Chondrocyte (in vitro differentiated cells): Measurements from ENCODE around the gene IER5. TPM values are rescaled to one million over a fixed set of nuclear protein-coding genes. Genes with fewer than 3 reads are reported as not detected.

ENCODE experiments used
- DNase-seq: peaks from one replicate; pipeline ENCODE4 v3.0.0; 2021; ENCODE audit warnings: mixed read lengths, low spot score
- H3K27ac Mint-ChIP-seq: one replicate; pipeline ENCODE4 v1.8.0; 2021; ENCODE audit warnings: mild to moderate bottlenecking, moderate library complexity, mixed read lengths; ENCODE audit not compliant: unreplicated experiment
- H3K27me3 Mint-ChIP-seq: 2 replicates; pipeline ENCODE4 v1.8.0; 2021; ENCODE audit warnings: low read depth, mixed read lengths
- H3K36me3 Mint-ChIP-seq: 2 replicates; pipeline ENCODE4 v1.8.0; 2021; ENCODE audit warnings: low read depth, mixed read lengths
- H3K4me1 Mint-ChIP-seq: 2 replicates; pipeline ENCODE4 v1.8.0; 2021; ENCODE audit warnings: low read depth, mild to moderate bottlenecking, mixed read lengths
- H3K4me3 Mint-ChIP-seq: one replicate; pipeline ENCODE4 v1.8.0; 2021; ENCODE audit warnings: mild to moderate bottlenecking, moderate library complexity, mixed read lengths; ENCODE audit not compliant: unreplicated experiment
- H3K9me3 Mint-ChIP-seq: 2 replicates; pipeline ENCODE4 v1.8.0; 2021; ENCODE audit warnings: low read depth, mixed read lengths
- total RNA-seq: library from RNA; stranded (reverse); gene quantifications from 3 replicates; pipeline ENCODE4 v1.2.1, GENCODE V29; 2021
- TF ChIP-seq, protein P1 (sequence below): fragments of 200-600 bp; sonication (generic); IDR thresholded peaks from 2 replicates; pipeline ENCODE4 v1.5.0; 2021; ENCODE audit warnings: antibody characterized with exemption, mild to moderate bottlenecking, moderate library complexity

The IER5 gene
- total RNA-seq, 1 donor from 2014 or later = 15.6 TPM

DNA sequence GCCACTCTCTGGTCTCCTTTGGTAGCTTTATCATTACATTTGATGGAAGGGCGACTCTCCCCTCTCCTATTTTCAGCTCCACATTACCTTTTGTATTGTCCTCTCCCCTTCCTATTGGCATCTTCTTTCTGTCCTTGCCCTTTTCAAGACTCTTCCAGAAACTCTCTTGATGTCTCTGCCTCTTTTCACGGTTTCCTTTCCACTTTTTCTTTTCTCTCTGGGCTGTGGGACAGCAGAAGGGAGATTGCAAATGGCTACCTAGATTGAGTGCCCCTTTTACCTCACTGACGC, 17.5 kb downstream of the IER5 start:
- Mint-ChIP-seq H3K4me3 (peak overlapping the region; percentile 70), H3K27me3 (no peaks in the 10 kb centered on the region), H3K27ac (peak overlapping the region; percentile 67), H3K36me3 (no peaks in the 10 kb centered on the region), H3K4me1 (peaks cover 45% of the 10 kb centered on the region), H3K9me3 (no peaks in the 10 kb centered on the region)
- TF ChIP-seq, protein P1, sequence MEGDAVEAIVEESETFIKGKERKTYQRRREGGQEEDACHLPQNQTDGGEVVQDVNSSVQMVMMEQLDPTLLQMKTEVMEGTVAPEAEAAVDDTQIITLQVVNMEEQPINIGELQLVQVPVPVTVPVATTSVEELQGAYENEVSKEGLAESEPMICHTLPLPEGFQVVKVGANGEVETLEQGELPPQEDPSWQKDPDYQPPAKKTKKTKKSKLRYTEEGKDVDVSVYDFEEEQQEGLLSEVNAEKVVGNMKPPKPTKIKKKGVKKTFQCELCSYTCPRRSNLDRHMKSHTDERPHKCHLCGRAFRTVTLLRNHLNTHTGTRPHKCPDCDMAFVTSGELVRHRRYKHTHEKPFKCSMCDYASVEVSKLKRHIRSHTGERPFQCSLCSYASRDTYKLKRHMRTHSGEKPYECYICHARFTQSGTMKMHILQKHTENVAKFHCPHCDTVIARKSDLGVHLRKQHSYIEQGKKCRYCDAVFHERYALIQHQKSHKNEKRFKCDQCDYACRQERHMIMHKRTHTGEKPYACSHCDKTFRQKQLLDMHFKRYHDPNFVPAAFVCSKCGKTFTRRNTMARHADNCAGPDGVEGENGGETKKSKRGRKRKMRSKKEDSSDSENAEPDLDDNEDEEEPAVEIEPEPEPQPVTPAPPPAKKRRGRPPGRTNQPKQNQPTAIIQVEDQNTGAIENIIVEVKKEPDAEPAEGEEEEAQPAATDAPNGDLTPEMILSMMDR = no peak
- no peak for DNase-seq

DNA sequence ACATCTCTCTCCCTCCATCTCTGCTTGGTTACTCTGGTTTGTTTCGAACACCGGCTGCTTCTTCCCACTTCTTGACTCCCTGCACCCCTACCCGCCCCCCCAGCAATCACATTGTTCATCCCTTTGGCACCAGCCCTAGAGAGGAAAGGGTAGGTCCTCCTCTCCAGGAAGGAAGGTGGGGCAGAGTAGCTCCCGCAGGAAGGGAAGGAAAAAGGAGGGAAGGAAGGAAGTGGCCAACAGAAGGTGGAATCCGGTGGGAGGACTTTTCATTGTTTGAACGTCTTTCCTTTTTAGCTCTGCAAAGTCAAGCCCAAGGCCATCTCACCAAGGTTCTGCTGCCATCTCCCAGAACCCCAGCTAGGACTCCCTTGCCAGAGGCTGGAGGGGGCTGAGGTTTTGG, 18.0 kb downstream of the IER5 start:
- Mint-ChIP-seq H3K36me3 (no peaks in the 10 kb centered on the region), H3K4me3 (no peak overlapping the region), H3K27me3 (no peaks in the 10 kb centered on the region), H3K9me3 (no peaks in the 10 kb centered on the region), H3K4me1 (peaks cover 42% of the 10 kb centered on the region), H3K27ac (no peak overlapping the region)
- DNase-seq = no peak
- TF ChIP-seq, protein P1 = no peak

DNA sequence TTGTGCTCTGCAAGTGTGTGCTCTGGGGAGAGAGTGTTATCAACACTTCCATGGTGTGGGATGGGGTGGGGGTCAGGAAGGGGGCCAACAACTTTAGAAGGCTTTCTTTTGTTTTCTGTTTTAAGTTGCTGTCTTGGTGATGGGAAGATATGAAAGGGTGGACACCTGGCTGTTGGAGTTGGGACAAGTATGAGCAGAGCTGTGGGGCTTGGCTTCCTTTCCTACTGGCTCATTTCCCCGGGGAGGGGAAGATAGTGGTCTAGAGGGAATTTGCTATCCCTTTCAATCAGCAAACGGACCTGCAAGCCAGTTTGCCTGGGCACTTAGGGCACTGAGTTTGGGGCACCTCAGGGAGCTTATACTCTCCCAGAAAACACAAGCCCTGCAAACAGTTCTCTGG, 19.2 kb downstream of the IER5 start:
- TF ChIP-seq, protein P1 = no peak
- Mint-ChIP-seq H3K9me3 (no peaks in the 10 kb centered on the region), H3K27me3 (no peaks in the 10 kb centered on the region), H3K36me3 (no peaks in the 10 kb centered on the region), H3K4me3 (no peak overlapping the region), H3K27ac (no peak overlapping the region), H3K4me1 (peaks cover 42% of the 10 kb centered on the region)
- no peak for DNase-seq

DNA sequence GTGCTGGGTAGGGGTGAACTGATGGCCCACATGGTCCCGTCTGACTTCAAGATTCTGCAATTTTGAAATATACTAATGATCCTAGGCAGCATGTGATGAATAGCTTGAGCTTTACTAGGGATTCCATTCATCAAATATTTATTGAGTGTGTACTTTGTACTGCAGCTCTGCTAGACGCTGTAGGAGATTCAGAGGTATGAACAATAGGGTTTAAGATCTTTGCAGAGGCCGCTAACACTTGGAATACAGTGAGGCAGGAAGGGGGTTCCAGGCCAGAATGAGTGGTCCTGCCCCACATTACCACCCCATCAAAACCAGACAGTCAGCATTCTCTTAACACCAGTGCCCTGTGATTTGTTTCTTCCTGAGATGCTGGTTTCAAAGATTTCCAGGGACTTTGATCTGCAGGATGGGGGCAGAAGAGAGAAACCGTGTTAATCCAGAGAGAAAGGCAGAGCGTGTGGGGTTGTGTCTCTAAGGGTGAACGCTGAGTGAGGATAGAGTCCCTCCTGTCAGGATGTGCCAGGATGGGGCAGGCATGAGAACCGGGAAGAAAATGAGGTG, 19.9 kb downstream of the IER5 start:
- peaks cover 43% of the 10 kb centered on the region for H3K4me1 Mint-ChIP-seq
- no peaks in the 10 kb centered on the region for H3K36me3 Mint-ChIP-seq
- TF ChIP-seq, protein P1 = no peak
- no peaks in the 10 kb centered on the region for H3K27me3 Mint-ChIP-seq
- H3K27ac Mint-ChIP-seq = no peak overlapping the region
- H3K9me3 Mint-ChIP-seq = no peaks in the 10 kb centered on the region
- H3K4me3 Mint-ChIP-seq = no peak overlapping the region
- no peak for DNase-seq

DNA sequence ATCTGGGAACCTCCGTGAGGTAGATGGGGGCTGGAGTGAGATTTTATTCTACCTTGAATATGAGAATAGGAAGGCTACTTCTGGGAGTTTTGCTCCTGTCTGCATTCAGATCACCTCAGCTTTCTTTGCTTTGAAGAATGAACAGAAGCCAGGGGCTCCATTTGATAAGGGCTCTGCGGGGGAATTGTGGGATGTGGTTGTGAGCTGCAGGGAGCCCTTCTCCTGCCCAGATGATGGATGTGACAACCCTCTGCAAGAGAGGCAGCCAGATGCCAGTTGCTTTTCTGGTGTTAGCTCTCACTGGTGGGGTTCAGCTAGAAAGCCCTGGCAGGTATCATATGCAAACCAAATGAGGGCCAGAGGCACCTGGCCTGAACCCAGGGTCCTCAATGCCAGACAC, 21.5 kb downstream of the IER5 start:
- H3K9me3 Mint-ChIP-seq = no peaks in the 10 kb centered on the region
- H3K4me1 Mint-ChIP-seq = peaks cover 34% of the 10 kb centered on the region
- H3K27ac Mint-ChIP-seq = no peak overlapping the region
- H3K4me3 Mint-ChIP-seq = no peak overlapping the region
- TF ChIP-seq, protein P1 = no peak
- H3K36me3 Mint-ChIP-seq = no peaks in the 10 kb centered on the region
- H3K27me3 Mint-ChIP-seq = no peaks in the 10 kb centered on the region
- no peak for DNase-seq
